HEK293T (cell line): Measurements from ENCODE around the gene ELSPBP1.

Experiments
- CTCF ChIA-PET: fragments of 350-600 bp; formaldehyde crosslinking; extraction: SDS; loops from one replicate; lab custom pipeline; 2021; ENCODE audit warnings: antibody characterized with exemption, inconsistent platforms; lab: Yijun Ruan, JAX
- POLR2A ChIA-PET: fragments of 350-600 bp; formaldehyde crosslinking; extraction: SDS; loops from one replicate; lab custom pipeline; 2020; ENCODE audit warnings: antibody characterized with exemption, inconsistent platforms; lab: Yijun Ruan, JAX
- DNase-seq: peaks from one replicate; pipeline ENCODE4 v3.0.0; 2012; ENCODE audit warnings: mixed read lengths; ENCODE audit errors: extremely low spot score
- ARNT ChIP-seq: fragments of 450-650 bp; IDR thresholded peaks from 2 replicates; pipeline ENCODE4 v1.6.1; 2017; ENCODE audit warnings: mild to moderate bottlenecking
- BHLHE40 ChIP-seq: fragments of 450-650 bp; IDR thresholded peaks from 2 replicates; pipeline ENCODE4 v1.6.1; 2016; ENCODE audit warnings: mild to moderate bottlenecking, moderate library complexity, borderline replicate concordance
- CTBP1 ChIP-seq: fragments of 450-650 bp; IDR thresholded peaks from 2 replicates; pipeline ENCODE4 v1.6.1; 2016; ENCODE audit warnings: borderline replicate concordance
- ELF4 ChIP-seq: fragments of 450-650 bp; IDR thresholded peaks from 2 replicates; pipeline ENCODE4 v1.6.1; 2017; ENCODE audit warnings: antibody characterized with exemption
- FOXA1 ChIP-seq: fragments of 450-650 bp; IDR thresholded peaks from 2 replicates; pipeline ENCODE4 v1.6.1; 2016; ENCODE audit warnings: mild to moderate bottlenecking
- FOXK2 ChIP-seq: fragments of 450-650 bp; IDR thresholded peaks from 2 replicates; pipeline ENCODE4 v1.6.1; 2016; ENCODE audit warnings: mild to moderate bottlenecking
- FOXM1 ChIP-seq: fragments of 450-650 bp; IDR thresholded peaks from 2 replicates; pipeline ENCODE4 v1.6.1; 2017; ENCODE audit warnings: mild to moderate bottlenecking, borderline replicate concordance
- HDGF ChIP-seq: fragments of 450-650 bp; IDR thresholded peaks from 2 replicates; pipeline ENCODE4 v1.6.1; 2017; ENCODE audit warnings: antibody characterized with exemption, borderline replicate concordance
- L3MBTL2 ChIP-seq: fragments of 450-650 bp; conservative IDR thresholded peaks from 2 replicates; pipeline ENCODE4 v1.6.1; 2016; ENCODE audit warnings: mild to moderate bottlenecking
- LEF1 ChIP-seq: fragments of 450-650 bp; IDR thresholded peaks from 2 replicates; pipeline ENCODE4 v1.6.1; 2017; ENCODE audit warnings: mild to moderate bottlenecking, borderline replicate concordance
- NFRKB ChIP-seq: fragments of 450-650 bp; IDR thresholded peaks from 2 replicates; pipeline ENCODE4 v1.6.1; 2016; ENCODE audit warnings: mild to moderate bottlenecking, moderate library complexity
- SP1 ChIP-seq: fragments of 450-650 bp; IDR thresholded peaks from 2 replicates; pipeline ENCODE4 v1.6.1; 2017
- SUZ12 ChIP-seq: fragments of 450-650 bp; IDR thresholded peaks from 2 replicates; pipeline ENCODE4 v1.6.1; 2016; ENCODE audit warnings: mild to moderate bottlenecking
- TARDBP ChIP-seq: fragments of 450-650 bp; IDR thresholded peaks from 2 replicates; pipeline ENCODE4 v1.6.1; 2016
- ZNF384 ChIP-seq: fragments of 450-650 bp; IDR thresholded peaks from 2 replicates; pipeline ENCODE4 v1.6.1; 2016
- TF ChIP-seq, protein P1 (sequence below): fragments of 450-650 bp; IDR thresholded peaks from 2 replicates; pipeline ENCODE4 v1.6.1; 2016

The ELSPBP1 gene

DNA sequence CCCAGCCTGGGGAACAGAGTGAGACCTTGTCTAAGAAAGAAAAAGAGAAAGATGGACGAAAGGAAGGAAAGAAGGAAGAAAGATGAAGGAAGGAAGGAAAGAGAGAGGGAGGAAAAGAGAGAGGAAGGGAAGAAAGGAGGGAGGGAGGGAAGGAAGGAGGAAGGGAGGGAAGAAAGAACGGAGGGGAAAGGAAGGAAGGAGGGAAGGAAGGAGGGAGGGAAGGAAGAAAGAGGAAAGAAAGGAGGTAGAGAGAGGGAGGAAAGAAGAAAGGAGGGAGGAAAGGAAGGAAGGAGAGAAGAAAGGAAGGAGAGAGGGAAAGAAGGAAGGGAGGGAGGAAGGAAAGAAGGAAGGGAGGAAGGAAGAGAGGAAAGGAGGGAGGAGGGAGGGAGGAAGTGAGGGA lies 28.6 kb downstream of the ELSPBP1 start:
- TF ChIP-seq SUZ12, result no peak
- TF ChIP-seq ZNF384, result no peak
- ChIA-PET CTCF (no interaction called here), POLR2A (no interaction called here)
- DNase-seq, result no peak

DNA sequence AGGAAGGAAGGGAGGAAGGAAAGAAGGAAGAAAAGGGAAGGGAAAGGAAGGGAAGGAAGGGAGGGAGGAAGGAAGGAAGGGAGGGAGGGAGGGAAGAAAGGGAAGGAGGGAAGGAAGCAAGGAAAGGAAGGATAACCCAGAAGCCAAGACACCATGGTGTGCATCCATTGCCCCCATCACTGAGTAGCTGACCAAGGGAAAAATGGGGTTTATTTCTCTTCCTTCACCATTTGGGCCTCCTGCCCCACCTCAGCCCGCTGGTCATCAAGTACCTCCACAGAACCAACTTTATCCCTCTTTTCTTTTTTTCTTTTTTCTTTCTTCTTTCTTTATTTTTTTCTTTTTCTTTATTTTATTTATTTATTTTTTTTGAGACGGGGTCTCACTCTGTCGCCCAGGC lies 29.1 kb downstream of the ELSPBP1 start:
- POLR2A ChIA-PET, result no interaction called here
- TF ChIP-seq, protein P1, sequence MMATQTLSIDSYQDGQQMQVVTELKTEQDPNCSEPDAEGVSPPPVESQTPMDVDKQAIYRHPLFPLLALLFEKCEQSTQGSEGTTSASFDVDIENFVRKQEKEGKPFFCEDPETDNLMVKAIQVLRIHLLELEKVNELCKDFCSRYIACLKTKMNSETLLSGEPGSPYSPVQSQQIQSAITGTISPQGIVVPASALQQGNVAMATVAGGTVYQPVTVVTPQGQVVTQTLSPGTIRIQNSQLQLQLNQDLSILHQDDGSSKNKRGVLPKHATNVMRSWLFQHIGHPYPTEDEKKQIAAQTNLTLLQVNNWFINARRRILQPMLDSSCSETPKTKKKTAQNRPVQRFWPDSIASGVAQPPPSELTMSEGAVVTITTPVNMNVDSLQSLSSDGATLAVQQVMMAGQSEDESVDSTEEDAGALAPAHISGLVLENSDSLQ, result no peak
- TF ChIP-seq HDGF (no peak), ELF4 (no peak), FOXK2 (no peak), L3MBTL2 (no peak), FOXA1 (no peak), NFRKB (no peak), CTBP1 (no peak), SUZ12 (no peak), ARNT (no peak), LEF1 (no peak), ZNF384 (no peak), BHLHE40 (no peak), TARDBP (no peak), SP1 (no peak)
- no peak for DNase-seq
- CTCF ChIA-PET, result no interaction called here

DNA sequence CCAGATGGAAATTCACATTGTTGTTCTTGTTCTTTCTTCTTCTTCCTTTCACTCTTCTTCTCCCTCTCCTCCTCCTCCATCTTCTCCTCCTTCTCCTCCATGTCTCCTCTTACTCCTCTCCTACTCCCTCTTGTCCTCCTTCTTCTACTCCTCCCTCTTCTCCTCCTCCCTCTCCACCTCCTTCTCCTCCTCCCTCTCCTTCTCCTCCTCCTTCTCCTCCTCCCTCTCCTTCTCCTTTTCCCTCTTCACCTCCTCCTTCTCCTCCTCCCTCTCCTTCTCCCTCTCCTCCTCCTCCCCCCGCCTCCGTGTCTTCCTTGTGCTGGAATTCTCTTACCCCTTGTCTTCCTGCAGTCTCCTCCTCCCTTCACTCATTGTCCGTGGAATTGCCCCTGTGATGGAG lies 31.0 kb downstream of the ELSPBP1 start:
- CTCF ChIA-PET, result no interaction called here
- TF ChIP-seq, protein P1, result no peak
- TF ChIP-seq CTBP1, result no peak
- no peak for TF ChIP-seq FOXA1
- TF ChIP-seq SP1, result no peak
- TF ChIP-seq ELF4, result no peak

DNA sequence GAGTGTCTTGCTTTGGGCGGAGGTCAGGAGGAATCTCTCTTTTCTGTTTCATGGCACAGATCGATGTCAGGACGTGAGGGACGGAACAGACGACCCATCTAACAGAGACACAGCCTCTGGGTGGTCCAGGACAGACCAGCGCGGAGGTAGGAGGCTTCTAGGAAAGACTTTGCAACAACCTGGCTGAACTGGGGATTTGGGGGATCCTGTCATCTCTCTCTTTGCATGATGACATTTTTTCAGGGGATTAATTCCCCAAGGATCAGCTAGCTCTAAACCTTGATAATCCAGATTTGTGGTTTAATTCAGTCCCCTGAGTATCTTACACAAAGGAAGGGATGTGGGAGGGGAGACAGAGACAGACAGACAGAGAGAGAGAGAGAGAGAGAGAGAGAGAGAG lies 35.0 kb downstream of the ELSPBP1 start:
- POLR2A ChIA-PET, result no interaction called here
- DNase-seq, result no peak
- TF ChIP-seq L3MBTL2, result no peak
- TF ChIP-seq HDGF, result no peak
- TF ChIP-seq BHLHE40, result no peak
- TF ChIP-seq LEF1, result no peak
- TF ChIP-seq NFRKB, result no peak
- no peak for TF ChIP-seq FOXA1
- no peak for TF ChIP-seq TARDBP
- TF ChIP-seq ZNF384, result no peak
- no peak for TF ChIP-seq ELF4
- no peak for TF ChIP-seq FOXM1
- TF ChIP-seq SP1, result no peak
- no peak for TF ChIP-seq ARNT
- no peak for TF ChIP-seq FOXK2
- TF ChIP-seq CTBP1, result no peak
- TF ChIP-seq, protein P1, result no peak
- TF ChIP-seq SUZ12, result no peak
- CTCF ChIA-PET, result no interaction called here

More for the DNA sequence above, 31.0 kb downstream of the ELSPBP1 start:
- no peak for DNase-seq
- POLR2A ChIA-PET, result no interaction called here

DNA sequence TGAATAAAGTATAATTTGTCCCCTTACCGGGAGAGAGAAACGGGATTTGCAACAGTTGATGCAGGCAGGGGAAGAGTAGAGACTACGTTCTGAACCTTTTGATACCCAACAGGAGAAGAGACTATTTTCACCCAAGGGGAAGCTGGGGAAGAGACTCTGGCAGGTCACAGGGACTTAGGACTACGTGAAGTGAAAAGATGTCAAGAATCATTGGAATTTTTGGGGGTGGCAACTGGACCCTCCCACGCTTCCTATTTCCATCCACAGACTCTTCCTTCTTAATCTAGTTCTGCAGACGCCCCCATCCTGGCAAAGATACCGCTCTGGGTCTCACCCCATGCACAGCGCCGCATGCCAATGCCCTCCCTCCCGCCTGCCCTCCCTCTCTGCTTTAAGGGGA lies 35.6 kb downstream of the ELSPBP1 start:
- CTCF ChIA-PET, result no interaction called here
- no peak for TF ChIP-seq TARDBP
- no peak for TF ChIP-seq SUZ12
- TF ChIP-seq FOXK2, result no peak
- TF ChIP-seq LEF1, result no peak
- no peak for TF ChIP-seq ARNT
- TF ChIP-seq SP1, result no peak
- TF ChIP-seq HDGF, result no peak
- TF ChIP-seq ZNF384, result no peak
- TF ChIP-seq NFRKB, result no peak
- TF ChIP-seq BHLHE40, result no peak
- no peak for TF ChIP-seq ELF4
- TF ChIP-seq, protein P1, result no peak
- POLR2A ChIA-PET, result no interaction called here
- no peak for DNase-seq

DNA sequence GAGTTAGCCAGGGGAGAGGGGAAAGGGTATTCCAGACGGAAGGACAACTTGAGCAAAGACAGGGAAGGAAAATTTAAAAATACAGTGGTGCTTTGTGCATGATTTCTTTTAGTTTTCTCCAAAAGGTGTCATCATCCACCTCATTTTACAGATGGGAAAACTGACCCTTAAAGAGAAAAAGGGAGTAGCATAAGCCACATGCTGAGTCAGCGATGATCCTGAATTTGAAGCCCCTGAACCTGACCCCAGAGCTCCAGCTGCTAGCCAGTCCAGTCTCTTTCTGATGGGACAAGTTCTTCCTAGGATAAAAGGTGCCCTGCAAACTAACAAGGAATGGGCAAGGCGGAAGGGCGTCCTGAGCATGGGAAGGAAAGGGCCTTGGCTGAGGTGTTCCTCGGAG lies 39.2 kb downstream of the ELSPBP1 start:
- ChIA-PET CTCF (no interaction called here), POLR2A (no interaction called here)
- no peak for DNase-seq
- no peak for TF ChIP-seq NFRKB
- TF ChIP-seq, protein P1, result no peak
- no peak for TF ChIP-seq HDGF
